Measurements from ENCODE around the gene GPR107. TPM values are rescaled to one million over a fixed set of nuclear protein-coding genes. Genes with fewer than 3 reads are reported as not detected.

The GPR107 gene
- total RNA-seq, 4 donors from 2014 or later: 18.9 to 27.0 (median 23.2) TPM

DNA sequence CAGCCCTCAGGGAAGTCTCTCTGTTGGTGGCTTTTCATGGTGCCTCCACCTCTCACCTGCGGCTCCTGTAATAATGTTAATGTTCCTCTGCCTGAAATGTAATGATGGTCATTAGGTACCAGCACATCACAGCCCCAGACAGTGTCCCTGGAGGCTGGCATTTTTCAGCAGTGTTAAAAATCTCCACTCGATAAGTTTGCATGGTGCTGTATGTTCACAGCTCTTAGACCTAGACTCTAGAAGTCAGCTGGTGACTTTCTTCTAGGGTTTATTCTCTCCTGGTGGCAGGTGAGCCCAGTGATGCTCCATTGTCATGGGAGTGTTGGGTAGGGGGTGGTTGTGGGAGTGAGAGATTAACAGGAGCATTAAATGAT lies 53.1 kb downstream of the GPR107 start:
- Histone ChIP-seq H3K4me3 (no peak overlapping the region), H3K27me3 (no peaks in the 10 kb centered on the region)
- TF ChIP-seq, protein P1, sequence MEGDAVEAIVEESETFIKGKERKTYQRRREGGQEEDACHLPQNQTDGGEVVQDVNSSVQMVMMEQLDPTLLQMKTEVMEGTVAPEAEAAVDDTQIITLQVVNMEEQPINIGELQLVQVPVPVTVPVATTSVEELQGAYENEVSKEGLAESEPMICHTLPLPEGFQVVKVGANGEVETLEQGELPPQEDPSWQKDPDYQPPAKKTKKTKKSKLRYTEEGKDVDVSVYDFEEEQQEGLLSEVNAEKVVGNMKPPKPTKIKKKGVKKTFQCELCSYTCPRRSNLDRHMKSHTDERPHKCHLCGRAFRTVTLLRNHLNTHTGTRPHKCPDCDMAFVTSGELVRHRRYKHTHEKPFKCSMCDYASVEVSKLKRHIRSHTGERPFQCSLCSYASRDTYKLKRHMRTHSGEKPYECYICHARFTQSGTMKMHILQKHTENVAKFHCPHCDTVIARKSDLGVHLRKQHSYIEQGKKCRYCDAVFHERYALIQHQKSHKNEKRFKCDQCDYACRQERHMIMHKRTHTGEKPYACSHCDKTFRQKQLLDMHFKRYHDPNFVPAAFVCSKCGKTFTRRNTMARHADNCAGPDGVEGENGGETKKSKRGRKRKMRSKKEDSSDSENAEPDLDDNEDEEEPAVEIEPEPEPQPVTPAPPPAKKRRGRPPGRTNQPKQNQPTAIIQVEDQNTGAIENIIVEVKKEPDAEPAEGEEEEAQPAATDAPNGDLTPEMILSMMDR (IDR thresholded peaks at IDR 0.05): no peak
- TF ChIP-seq POLR2A (IDR thresholded peaks at IDR 0.05): no peak

DNA sequence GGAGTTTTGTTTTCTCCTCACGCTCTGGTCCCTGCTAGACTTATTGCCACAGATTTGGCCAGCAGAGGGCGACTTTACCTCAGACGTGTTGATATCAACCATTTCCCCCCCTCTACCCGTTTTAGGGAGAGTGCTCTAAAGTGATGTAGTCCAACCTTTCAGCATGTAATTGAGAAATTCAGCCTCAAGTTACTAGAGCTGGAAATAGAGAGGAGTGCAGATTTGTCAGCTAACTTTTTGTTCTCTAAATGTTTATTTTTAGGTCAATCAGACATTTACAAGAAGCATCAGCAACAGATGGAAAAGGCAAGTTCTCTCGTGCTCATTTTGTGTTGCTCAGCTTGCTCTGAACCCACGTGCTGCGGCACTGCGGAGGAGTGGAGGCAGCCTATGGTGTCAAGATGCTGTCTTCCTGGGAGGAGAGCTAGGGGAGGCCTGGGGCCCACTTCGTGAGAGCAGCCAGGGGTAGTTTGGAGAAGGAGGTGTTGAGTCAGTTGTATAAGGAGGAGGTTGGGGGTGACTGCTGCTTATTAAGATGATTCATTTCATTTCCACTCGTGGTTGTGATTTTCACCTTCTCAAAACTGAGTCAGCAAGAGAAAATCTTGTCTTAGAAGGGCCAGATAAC lies 53.6 kb downstream of the GPR107 start:
- no peaks in the 10 kb centered on the region for H3K9me3 ChIP-seq
- H3K27me3 ChIP-seq: no peaks in the 10 kb centered on the region
- H3K27ac ChIP-seq: peak overlapping the region in 3 of 4 donors; percentile 55 to 75 (median 73)
- WGBS, 2 donors: 13 to 26% methylated on average over 8 to 10 of the region's 10 CpGs
- no peak overlapping the region for H3K4me3 ChIP-seq
- peak; percentile 13 for DNase-seq
- no peak for TF ChIP-seq POLR2A (IDR thresholded peaks at IDR 0.05)
- TF ChIP-seq, protein P1 (IDR thresholded peaks at IDR 0.05): peak; percentile 70 to 85 (median 80)
- intact Hi-C loops (cut with DNase I): loop anchor here (10.0 kb wide), 1 partner anchor 237 kb away; no protein-coding TSS in a partner anchor
- peaks cover 5 to 99% (median 6%) of the 10 kb centered on the region in 3 donors for H3K36me3 ChIP-seq
- peaks cover 0 to 20% (median 0%) of the 10 kb centered on the region in 3 donors for H3K4me1 ChIP-seq

More for the DNA sequence above, 53.1 kb downstream of the GPR107 start:
- DNase-seq: no peak
- 79 to 95% methylated on average over 2 of the region's 2 CpGs for WGBS, 2 donors
- Histone ChIP-seq H3K4me1 (peaks cover 0 to 20% (median 0%) of the 10 kb centered on the region in 3 donors), H3K27ac (peak overlapping the region in 2 of 4 donors; percentile 55 to 73), H3K36me3 (peaks cover 9 to 99% (median 11%) of the 10 kb centered on the region in 3 donors), H3K9me3 (no peaks in the 10 kb centered on the region)
- intact Hi-C loops (cut with DNase I): loop anchor here (10.0 kb wide), 1 partner anchor 238 kb away; no protein-coding TSS in a partner anchor

GRCh38 chr9:130107955-130108354 lies 54.2 kb downstream of the GPR107 start:
- H3K27me3 ChIP-seq: no peaks in the 10 kb centered on the region
- peak overlapping the region in 3 of 4 donors; percentile 55 to 75 (median 73) for H3K27ac ChIP-seq
- DNase-seq: no peak
- peaks cover 0 to 20% (median 0%) of the 10 kb centered on the region in 3 donors for H3K4me1 ChIP-seq
- TF ChIP-seq, protein P1 (IDR thresholded peaks at IDR 0.05): no peak
- TF ChIP-seq POLR2A (IDR thresholded peaks at IDR 0.05): no peak
- H3K9me3 ChIP-seq: no peaks in the 10 kb centered on the region
- peaks cover 5 to 97% (median 6%) of the 10 kb centered on the region in 3 donors for H3K36me3 ChIP-seq
- 76 to 88% methylated on average over 2 of the region's 2 CpGs for WGBS, 2 donors
- no peak overlapping the region for H3K4me3 ChIP-seq
- intact Hi-C loops (cut with DNase I): loop anchor here (2.0 to 10.0 kb wide), 2 partner anchors 129 to 237 kb away; no protein-coding TSS in a partner anchor

- intact Hi-C loops (cut with DNase I): no loop called here
- 79 to 97% methylated on average over 4 to 5 of the region's 5 CpGs for WGBS, 2 donors
- Histone ChIP-seq H3K9me3 (no peaks in the 10 kb centered on the region), H3K4me1 (peaks cover 0 to 23% (median 4%) of the 10 kb centered on the region in 3 donors), H3K36me3 (peaks cover 0 to 76% (median 0%) of the 10 kb centered on the region in 3 donors), H3K27ac (no peak overlapping the region), H3K27me3 (no peaks in the 10 kb centered on the region), H3K4me3 (no peak overlapping the region)
- no peak for DNase-seq
- no peak for TF ChIP-seq POLR2A (IDR thresholded peaks at IDR 0.05)
- TF ChIP-seq, protein P1 (IDR thresholded peaks at IDR 0.05): peak in 1 of 6 experiments; percentile 24
Observed at GRCh38 chr9:130110166-130110565, 56.5 kb downstream of the GPR107 start.

DNA sequence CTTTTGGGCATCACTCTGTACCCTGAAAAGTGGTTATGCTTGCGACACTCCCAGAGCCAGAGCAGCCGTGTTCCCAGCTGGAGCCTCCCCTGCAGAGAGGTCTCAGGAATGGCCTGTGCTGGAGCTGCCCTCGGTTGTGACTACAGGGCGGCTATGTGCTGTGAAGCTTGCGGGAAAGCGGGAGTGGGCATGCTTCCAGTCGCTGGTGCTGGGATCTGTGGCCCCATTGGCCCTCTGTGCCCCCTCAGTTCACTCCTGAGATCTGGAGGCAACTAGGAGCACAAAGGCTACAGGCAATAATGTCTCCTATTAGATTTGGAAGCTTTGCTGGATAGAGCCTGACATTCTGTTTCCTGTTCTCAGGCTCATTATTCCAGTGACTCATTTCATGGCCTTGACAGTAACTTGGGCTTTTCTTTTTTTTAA lies 56.9 kb downstream of the GPR107 start:
- TF ChIP-seq, protein P1 (IDR thresholded peaks at IDR 0.05): no peak
- TF ChIP-seq POLR2A (IDR thresholded peaks at IDR 0.05): no peak
- Histone ChIP-seq H3K36me3 (peaks cover 0 to 76% (median 0%) of the 10 kb centered on the region in 3 donors), H3K27me3 (no peaks in the 10 kb centered on the region), H3K27ac (no peak overlapping the region), H3K4me1 (peaks cover 0 to 24% (median 4%) of the 10 kb centered on the region in 3 donors), H3K4me3 (no peak overlapping the region), H3K9me3 (no peaks in the 10 kb centered on the region)
- intact Hi-C loops (cut with DNase I): no loop called here
- no peak for DNase-seq
- whole genome bisulfite sequencing, 2 donors: 83 to 93% methylated on average over 2 to 6 of the region's 7 CpGs

Data from esophagus squamous epithelium (tissue), 5 donors.